ENCODE results near the gene CKMT2.

The CKMT2 gene

DNA sequence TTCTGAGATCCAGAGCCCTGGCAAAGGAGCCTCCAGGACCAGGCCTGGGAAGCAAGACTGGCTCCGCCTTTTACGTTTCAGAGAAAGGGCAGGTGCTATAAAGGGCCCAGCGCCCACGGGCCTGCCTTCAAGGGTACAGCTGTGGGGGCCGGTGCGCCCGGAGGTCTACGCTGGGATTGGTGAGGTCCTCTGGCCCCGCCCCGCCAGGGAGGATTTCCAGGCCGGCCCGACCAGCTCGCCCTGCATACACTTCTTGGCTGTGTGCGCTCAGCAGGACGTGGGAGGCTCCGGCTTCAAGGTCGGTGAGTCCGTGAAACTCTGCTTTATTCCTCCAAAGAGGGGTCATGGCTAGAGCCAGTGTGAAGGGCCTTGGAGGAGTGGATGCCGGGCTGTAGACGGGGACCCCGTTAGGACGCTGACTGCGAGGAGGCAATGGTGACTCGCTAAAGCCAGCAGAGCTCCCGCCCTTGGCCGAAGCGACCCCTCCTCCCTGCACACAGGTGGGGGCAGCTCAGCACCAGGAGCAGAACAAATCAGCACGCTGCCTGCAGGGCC lies at the start of gene CKMT2:
CKMT2 (plus strand) TSS at position 243 of the 555 bp plus-strand sequence. CDS start 17,811 bp downstream, outside the sequence.
- no peak for DNase-seq

DNA sequence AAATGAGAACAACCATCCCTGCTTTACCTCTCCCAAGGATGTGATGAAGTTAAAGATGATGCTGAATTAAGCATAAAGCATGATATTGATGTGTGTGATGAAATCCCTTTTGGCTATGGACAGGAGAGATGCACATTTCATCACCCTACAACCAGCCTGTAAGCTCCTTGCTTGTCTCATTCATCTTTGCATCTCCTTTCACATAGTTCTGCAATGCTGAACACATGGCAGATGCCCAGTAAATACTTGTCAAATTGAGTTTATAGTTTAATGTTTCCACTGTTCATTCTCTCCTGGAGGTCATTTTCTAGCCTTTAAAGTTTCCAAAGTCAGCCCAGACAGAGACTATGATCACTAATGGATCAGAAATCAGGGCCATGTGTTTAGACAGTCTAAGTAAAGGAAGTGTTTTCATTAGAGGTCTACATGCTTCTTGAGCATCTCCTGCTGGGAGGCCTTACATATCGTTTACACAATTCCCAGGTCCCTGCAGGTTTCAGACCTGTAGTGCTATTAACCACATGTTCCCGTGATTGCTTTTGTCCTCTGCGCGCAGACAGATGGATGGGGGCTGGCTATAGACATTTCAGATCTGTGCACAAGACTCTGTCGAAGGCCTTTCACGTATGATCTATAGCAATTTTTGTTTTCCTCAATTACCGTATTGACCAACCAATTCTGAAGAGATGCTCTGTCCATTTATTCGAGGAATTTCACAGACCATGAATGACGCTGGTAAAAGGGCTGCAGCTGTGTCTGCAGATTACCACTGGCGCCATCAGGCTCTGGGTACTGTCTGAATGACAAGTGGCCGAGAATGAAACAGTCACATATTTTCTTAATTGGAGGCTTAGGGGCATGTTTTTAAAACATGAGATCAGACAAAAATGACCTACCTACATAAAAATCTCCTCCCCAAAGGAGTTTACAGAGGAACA lies 49.0 kb upstream of the CKMT2 start:
- DNase-seq: no peak

DNA sequence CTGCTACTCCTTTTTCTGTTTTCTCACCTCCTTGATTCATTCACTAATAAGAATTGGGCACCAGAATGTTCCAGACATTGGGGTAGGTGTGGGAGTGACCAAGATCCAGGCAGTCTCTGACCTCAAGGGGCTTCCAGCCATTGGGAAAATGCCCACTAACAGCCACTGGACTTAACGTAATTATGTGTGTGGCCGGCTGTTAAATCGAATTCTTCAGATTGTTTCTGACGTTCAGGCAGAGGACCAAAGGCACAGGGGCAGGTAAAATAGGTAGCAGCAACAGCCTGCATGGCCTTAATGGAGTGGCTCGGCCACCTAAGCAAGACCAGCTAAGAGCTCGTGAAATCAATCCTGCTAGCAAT lies 48.4 kb upstream of the CKMT2 start:
- no peak for DNase-seq

DNA sequence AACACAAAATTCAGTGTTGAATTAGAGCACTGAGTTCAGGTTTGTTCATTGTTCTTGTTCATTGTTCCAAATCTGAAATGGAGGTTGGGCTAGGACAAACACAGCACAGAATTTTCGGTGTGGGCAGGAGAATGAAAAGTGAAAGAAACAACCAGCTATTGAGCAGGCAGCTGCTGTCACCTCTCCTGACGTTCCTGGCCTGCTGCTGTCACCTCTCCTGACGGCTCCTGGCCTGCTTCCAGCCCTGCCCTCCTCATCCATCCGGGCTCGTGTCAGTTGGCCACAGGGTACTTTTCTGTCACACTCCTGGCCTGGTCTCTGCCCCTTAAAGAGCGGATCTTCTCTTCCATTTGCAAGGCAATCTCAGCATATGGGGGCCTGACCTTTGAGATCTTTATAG lies 45.2 kb upstream of the CKMT2 start:
- no peak for DNase-seq

DNA sequence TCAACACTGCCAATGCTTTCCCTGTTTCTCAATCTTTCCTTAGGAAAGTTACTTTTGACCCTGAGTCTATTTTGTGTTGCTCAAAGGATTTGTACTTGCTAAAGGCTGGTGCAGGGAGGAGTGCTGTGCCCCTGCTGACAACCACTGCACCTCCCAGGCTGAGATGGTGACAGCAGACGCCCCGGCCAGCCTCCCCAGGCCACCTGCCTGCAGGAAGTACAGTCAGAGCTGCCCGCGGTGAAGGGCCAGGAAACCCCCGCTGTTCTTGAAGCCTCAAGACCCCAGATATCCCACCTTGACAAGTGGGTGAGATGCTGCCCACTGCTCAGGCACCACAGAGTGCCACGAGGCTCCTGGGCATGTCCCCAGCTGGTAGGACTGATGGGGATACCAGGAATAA lies 44.2 kb upstream of the CKMT2 start:
- DNase-seq: no peak

DNA sequence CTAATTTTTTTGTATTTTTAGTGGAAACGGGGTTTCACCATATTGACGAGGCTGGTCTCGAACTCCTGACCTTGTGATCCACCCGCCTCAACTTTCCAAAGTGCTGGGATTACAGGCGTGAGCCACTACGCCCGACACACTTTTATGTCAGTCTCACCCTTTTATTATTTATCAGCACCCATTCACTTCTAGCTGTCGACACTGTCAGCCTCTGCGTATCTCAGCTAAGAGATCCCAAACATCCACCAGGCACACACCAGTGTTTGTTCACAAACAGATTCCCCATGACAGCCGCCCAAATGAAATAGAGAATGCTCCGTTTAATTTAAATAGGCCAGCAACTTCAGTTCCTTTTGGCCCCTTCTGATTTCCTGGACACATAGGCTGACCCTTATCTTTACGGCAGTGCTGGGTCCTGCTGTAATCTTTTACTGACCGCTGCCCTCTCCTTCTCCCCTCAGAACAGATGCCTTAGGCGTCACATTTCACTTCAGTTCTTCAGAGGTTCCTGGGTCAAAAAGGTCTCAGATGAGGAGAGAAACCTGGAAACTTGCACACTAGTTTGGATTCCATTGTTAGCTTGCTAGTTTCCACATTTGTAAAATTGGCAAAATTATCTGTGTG lies 43.1 kb upstream of the CKMT2 start:
- no peak for DNase-seq

DNA sequence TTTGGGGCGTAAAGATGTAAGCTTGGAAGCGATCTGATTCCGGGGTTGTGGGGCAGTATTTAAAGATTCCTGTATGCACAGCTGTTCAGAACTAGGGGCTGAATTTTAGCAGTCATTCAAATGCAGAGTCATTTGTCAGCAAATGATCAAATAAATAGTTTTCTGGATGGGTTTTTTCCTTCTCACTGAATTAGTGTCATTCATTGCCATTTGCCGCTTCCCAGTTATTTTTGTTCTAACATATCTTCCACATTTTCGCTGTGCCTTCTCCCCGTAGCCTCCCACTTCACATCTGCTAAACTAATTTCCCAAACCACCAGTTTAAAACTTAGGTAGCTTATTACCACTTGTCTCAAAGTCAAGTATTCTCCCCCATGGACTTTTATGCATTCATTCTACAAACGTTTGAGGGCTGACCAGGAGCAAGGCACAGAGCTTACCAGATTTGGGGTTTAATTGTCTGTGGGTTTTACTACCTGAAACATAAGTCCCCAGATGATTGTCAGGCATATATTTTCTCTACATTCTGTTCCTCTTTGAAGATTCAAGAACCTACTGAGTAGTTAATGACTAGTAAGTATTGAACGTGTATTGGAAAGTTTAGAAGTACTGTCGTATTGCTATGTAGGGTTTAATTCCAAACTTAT lies 41.3 kb upstream of the CKMT2 start:
- no peak for DNase-seq

DNA sequence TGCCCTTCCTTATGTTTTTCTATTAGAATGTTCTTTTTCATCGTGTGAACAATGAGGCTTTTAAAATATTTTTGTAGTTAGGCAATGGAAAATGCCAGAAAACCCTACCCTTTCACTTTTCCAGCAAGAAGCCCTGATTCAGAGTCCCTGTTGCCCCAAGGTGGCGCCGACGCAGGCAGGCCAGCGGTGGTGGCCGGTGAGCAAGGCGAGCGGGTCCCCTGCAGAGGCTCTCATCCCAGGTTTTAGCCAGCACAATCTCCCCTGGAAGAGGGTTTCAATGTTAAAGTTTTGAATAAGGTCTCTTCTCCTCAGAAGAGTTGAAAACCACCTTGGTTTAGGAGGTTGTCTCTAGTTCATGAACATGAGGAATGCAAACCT lies 40.8 kb upstream of the CKMT2 start:
- no peak for DNase-seq

DNA sequence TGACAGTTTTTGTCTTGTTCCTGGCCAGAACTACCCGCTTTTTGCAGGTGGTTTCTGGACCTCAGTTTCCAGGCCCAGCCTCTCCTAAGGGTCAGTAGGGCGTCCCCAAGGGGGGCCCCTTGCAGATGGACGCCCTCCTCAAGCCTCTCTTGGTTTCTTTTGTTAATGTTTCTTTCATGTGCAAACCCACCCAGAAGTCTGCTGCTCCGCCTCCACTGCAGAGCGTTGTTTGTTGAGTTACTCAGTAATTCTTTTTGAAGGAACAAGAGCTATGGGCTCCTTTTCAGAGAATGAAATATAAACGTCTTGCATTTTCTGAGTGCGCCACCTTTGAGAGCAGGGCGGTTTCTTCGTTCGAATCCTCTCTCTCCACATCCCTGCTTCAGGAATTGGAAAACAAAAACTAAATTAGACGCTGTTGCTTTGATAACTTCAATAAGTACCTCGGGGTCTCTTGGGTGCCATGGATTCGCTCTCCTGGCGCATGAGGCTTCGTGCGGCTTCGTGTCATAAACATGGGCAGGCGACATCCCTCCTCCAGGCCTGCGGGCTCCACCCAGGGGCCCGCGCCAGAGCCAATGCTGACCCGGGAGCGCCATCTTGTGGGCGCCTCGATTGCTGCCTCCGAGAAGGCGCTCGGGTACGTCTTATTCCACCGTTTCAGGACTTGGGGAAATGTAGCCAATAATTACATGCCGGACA lies 38.3 kb upstream of the CKMT2 start:
- DNase-seq: peak; percentile 69

DNA sequence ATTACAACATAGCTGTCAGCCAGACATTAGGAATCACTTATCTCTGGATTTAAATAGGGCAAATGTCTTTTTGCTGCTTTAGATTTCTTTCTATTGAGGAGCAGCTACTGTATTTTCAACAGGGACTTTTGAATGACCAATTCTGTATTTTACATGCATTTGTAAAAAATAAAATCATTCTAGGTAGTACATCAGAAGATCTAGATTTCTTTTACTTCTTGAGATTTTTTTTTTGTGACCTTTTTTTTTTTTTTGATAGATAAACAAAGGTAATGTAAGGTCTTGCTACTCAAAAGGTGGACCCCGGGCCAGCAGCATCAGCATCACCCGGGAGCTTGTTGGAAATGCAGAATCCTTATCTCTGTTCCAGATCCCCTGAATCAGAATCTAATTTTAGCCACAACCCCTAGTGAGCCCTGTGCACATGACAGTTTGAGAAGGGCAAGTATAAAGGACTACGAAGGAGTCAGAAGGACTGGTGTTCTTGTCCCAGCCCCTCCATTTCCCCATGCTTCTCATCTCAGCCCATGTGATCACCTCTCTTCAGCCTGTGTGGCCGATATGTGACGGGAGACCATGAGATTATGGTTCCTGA lies 37.7 kb upstream of the CKMT2 start:
- DNase-seq: no peak

DNA sequence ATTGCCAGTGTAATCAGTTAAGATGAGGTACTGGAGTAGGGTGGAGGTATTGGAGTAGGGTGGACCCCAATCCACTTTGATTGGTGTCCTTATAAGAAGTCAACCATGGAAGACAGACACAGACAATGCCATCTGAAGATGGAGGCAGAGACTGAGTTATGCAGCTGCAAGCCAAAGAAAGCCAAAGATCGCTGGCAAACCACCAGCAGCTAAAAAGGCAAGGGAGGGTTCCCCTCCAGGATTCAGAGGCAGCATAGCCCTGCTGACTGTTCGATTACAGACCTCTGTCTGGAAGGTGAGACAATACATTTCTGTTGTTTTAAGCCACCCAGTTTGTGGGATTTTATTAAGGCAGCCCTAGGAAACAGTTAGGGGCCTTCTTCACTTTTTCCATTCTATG lies 30.5 kb upstream of the CKMT2 start:
- no peak for DNase-seq

DNA sequence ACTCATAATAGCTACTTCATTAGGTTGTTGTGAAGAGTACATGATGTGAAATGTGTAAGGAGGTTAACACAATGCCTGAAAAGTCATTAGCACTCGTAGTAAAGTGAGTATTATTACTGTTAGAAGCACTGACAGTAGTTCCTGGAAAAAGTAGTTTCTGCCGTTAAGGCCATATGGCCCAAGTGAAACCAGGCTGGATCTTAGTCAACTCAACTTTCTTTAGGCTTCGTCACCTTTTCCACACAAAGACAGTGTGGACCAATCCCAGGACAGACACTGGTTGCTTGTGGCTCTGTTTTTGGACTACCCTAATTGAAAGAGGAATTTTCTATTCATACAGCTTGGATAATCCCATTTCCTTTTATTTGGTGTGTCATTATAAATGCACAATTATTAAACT lies 29.4 kb upstream of the CKMT2 start:
- DNase-seq: no peak

DNA sequence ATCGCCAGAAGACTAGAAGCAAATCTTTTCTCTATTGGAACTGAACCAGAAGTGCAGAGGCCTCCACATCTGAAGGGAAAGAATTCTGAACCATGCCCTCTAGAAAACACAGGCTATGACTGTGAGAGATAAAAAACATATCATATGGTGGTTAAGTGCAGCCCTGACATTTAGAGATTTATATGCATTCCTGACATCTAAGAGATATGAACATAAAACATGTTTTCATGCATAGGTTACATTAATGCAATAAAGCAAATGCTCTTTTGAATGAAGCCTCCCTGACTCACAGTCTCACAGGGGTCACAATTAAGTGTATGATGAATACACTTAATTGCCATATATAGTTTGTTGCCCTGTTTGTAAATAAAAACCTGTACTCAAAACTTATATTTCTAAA lies 28.9 kb upstream of the CKMT2 start:
- no peak for DNase-seq

DNA sequence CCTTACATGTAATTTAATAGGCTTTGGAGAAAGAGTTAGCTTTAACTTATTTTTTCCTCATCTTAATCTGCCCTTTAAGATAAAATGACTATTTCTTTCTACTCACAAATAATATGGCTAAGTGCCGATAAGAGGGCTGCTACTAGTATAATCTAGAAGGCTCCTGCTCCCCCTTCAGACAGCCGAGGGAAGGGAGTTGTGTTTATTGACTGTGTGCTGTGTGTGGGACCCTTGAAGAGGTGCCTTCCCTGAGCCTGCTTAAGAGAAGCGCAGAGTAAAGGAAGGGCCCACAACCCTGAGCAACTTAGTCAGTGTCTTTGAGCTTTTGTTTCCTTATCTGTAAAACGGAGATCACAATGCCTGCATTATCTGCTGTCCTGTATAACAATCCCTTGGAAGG lies 28.1 kb upstream of the CKMT2 start:
- no peak for DNase-seq

DNA sequence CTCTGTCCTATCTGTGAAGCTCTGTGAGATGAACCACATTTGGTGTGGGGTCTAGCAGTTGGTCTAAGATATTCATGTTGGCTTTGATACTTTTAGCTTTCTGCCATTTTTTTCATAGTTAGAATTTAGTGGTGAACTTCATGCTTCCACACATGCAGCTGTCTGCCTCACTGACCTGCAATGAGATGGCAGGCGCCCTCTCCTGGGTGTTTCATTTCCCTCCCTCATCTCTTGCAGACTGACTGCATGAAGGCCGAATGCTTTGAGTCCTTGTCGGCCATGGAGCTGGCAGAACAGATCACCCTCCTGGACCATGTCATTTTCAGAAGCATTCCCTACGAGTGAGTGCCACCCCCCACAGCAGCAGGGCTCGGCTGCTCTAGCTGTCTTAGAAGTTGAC lies 26.1 kb upstream of the CKMT2 start:
- no peak for DNase-seq

DNA sequence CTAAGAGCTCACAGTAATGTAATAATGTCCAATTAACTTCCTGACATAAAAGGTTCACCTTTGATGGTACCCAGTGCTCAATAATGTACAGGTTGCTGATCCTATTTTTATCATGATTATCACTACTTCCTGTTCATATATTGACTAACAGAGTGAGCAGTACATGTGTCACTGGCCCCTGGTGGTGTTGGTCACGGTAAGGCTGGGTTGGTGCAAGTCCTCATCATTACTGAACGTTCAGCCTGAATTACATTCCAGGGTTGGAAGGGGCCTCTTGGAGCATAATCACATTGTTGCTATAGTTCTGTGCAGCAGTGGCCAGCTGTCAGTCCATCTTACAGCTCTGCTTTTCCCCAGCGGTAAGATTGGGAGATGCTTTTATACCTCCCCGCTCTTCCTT lies 24.2 kb upstream of the CKMT2 start:
- DNase-seq: no peak

DNA sequence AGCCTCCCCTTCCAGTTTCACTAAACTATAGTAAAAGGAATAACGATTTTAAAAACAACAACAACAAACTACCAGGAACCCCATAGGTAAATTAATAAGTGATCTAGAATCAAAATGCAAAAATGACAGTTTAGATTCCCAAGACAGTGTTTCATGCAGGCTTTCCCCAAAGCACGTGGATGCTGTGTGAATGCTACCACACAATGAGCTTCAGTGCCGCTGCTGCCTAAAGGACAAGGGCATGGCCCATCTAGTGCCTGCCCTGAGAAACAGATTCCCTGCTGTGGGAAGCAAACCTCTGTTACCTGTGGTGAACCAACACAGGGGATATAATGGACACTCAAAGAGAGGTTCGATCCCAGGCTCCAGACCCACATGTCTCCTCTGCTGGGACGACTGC lies 23.7 kb upstream of the CKMT2 start:
- no peak for DNase-seq

DNA sequence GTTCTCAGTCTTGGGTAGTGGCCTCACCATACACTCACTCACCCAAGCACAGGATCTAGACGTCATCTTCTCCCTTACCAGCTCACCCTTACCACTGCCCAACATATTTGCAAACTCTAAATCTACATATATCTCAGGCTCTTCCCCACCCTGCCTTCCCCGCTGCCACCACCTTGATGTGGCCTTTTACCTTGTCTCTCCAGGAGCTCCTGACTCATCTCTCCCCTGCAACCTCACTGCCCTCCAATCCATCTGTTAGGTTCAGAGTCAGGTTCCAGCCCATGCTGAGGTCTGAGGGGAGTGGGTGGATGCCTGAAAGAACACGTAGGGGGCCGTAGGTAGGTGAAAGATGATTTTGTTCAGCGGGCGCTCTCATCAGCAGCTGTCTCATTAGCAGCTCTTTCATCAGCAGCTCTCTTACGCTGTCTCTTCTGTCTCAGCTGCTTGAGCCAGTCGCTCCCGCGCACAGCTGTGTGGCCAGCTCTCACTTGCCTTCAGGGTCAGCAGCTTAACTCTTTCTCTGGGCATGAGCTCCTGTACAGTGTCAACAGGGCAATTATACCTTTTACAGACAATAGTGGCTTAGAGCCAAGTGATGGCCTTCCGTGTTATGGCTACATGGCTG lies 23.1 kb upstream of the CKMT2 start:
- no peak for DNase-seq

DNA sequence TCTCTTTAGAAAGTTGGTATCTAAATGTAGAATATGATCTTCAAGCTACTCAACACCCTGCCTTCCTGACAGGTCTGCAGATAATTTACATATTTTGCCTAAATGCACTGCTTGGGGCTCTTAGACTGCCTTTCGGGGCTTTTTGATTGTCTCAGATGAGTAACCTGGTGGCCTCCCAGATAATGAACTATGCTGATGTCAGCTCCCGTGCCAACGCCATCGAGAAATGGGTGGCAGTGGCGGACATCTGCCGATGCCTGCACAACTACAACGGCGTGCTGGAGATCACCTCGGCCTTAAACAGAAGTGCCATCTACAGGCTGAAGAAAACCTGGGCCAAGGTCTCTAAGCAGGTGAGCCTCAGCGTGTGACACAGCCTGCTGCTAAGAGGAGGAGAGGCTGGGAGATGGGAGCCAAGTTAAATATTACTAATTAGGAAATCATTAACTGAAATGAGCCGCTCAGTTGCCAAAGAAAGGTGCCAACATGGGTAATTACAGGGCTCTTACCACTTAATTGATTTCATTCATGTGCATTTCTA lies 20.8 kb upstream of the CKMT2 start:
- DNase-seq: peak; percentile 5

DNA sequence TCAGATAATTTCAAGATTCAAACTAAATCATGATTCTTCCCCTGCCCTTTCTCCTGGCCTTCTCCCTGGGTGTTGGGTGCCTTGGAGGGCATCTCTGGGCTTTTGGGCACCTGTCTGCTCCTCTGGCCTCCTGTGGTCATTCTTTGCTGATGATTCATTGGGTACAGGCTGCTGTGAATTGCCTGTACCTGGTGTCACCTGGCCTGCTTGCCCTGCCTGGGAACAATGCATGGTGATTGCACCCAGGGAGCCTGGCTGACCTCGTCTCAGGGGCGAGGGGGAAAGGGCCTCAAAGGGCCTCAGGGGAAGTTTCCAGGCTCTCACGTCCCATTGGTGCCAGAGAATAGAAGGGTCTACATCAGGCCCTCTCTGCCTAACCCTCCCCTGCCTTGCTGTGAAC lies 20.1 kb upstream of the CKMT2 start:
- DNase-seq: no peak

DNA sequence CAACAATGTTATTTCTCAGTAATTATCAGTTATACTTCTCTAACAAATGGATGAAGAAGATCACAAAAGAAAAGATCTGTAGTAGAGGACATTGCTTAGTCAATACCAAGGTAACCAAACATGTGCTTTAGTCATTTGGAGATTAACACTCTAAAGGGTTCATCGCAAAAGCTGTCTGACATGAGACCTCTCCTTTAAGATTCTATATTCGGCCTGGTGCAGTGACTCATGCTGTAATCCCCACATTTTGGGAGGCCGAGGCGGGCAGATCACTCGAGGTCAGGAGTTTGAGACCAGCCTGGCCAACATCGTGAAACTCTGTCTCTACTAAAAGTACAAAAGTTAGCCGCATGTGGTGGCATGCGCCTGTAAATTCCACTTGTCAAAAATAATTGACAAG lies 18.3 kb upstream of the CKMT2 start:
- DNase-seq: no peak

DNA sequence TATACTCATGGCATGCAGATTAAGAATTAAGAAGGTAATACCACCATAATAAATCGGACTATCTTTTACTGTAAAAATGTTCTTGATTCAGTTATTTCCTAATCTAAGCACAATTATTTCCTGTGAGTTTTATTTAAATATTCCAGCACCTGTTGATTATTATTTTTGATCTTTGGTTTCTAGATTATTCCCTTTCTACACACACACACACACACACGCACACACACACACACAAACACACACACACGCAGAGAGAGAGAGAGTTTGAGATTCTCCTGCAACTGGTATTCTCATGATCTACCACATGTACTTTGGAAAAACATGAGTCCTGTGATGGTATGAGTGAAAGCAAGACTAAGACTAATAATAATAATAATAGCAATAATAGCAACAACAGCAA lies 17.0 kb upstream of the CKMT2 start:
- no peak for DNase-seq

All from CD4-positive, alpha-beta T cell treated with Interleukin-4 for 4 hours (primary cell).